GM12865 (cell line): ENCODE results near the gene TNIK.

Source experiments
- DNase-seq: peaks from one replicate; pipeline ENCODE4 v3.0.0; 2010; ENCODE audit warnings: low read depth
- H3K4me3 ChIP-seq: 2 replicates; pipeline ENCODE4 v1.5.1; 2011; ENCODE audit warnings: mild to moderate bottlenecking, low read depth, low read length, control low read depth
- TF ChIP-seq, protein P1 (sequence below): IDR thresholded peaks from 2 replicates; pipeline ENCODE4 v1.5.1; 2011; ENCODE audit warnings: low read length, control low read depth, low read depth, inconsistent platforms; ENCODE audit not compliant: insufficient read depth; ENCODE audit errors: missing control alignments

TNIK gene

DNA sequence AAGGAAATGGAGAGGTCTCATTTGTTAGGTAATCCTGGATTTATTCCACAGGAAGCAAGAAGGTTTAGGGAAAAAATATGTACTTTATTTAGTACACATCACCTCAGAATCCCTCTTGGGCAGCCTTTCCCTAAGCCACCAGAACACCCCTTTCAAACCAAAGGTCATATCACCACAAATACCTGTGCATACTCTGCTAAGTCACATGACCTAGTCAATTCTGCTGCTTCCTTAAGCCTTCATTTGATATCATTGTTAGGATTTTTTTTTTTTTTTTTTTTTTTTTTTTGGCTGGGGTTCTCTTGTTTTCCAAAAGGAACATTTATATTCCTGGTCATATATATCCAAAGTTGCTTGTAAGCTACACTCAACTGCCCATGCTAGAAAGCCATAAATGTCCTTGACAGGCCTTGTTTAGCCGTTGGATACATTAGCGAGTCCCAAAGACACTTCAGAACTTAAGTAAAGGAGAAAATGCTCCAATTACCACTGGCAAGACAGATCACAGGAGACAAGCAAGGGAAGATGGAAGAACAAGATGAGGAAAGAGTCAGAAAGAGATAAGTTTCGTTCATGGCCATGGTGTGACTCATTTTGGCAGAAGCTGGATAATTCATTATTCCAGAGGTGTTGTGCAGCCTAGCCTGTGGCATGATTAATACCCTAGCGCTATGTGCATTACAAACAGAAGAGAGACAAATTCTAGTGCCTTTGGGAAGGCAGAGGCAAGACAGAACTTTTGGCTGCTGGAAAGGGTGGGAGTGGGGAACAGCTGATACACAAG is 278.1 kb downstream of the TNIK start:
- DNase-seq: no peak
- no peak overlapping the region for H3K4me3 ChIP-seq
- TF ChIP-seq, protein P1, sequence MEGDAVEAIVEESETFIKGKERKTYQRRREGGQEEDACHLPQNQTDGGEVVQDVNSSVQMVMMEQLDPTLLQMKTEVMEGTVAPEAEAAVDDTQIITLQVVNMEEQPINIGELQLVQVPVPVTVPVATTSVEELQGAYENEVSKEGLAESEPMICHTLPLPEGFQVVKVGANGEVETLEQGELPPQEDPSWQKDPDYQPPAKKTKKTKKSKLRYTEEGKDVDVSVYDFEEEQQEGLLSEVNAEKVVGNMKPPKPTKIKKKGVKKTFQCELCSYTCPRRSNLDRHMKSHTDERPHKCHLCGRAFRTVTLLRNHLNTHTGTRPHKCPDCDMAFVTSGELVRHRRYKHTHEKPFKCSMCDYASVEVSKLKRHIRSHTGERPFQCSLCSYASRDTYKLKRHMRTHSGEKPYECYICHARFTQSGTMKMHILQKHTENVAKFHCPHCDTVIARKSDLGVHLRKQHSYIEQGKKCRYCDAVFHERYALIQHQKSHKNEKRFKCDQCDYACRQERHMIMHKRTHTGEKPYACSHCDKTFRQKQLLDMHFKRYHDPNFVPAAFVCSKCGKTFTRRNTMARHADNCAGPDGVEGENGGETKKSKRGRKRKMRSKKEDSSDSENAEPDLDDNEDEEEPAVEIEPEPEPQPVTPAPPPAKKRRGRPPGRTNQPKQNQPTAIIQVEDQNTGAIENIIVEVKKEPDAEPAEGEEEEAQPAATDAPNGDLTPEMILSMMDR: no peak

DNA sequence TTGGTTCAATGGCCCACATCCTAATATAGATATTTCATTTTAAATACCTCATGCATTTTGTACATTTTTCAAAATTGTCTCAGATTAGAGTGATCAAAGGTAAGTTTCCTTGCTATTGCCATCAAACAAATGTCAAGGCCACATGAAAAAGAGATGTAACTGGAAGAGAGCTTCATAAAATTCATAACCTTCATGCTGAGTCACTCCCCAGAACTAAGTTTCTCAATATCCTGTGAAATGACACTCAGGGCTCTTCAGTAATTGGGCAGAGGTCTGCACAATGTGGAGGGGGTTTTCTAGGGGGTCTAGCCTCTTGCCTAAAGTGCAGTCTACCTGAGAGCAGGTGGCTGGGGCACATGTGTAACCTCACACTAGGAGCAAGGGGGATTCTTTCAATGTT is 281.5 kb downstream of the TNIK start:
- no peak overlapping the region for H3K4me3 ChIP-seq
- no peak for DNase-seq
- TF ChIP-seq, protein P1: no peak

DNA sequence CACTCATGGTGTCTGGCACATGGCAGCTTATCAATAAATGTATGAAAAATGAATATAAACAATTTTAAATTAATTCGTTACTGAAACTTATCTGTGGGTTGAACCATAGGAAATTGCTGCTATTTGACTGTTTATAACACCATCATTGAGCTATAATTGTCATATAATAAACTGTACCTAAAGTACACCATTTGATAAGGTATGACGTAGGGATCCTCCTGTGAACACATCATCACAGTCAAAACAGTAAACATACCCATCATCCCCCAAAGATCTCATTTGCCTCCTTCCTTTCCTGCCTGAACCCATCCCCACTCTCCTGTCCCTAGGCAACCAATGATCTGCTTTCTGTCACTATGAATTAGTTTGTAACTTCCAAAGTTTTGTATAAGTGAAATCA is 282.7 kb downstream of the TNIK start:
- TF ChIP-seq, protein P1: no peak
- no peak overlapping the region for H3K4me3 ChIP-seq
- DNase-seq: no peak

DNA sequence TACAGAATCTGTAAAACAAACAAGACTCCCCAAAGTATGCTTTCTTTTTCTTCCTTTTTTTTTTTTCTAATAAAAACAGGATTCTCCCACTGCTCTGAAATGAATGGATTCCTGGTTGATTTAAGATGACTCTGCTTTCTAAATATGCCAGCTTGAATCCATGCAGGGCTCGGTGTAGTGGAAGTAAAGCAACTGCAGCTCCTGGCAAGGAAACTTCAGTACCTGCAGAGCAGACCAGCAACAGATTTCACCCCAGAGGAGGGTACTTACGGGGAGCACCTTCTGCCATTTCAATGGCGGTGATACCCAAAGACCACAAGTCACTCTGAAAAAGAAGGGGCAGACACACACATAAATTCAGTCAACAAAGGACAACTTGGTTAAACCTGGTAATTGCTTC is 283.1 kb downstream of the TNIK start:
- H3K4me3 ChIP-seq: no peak overlapping the region
- no peak for DNase-seq

DNA sequence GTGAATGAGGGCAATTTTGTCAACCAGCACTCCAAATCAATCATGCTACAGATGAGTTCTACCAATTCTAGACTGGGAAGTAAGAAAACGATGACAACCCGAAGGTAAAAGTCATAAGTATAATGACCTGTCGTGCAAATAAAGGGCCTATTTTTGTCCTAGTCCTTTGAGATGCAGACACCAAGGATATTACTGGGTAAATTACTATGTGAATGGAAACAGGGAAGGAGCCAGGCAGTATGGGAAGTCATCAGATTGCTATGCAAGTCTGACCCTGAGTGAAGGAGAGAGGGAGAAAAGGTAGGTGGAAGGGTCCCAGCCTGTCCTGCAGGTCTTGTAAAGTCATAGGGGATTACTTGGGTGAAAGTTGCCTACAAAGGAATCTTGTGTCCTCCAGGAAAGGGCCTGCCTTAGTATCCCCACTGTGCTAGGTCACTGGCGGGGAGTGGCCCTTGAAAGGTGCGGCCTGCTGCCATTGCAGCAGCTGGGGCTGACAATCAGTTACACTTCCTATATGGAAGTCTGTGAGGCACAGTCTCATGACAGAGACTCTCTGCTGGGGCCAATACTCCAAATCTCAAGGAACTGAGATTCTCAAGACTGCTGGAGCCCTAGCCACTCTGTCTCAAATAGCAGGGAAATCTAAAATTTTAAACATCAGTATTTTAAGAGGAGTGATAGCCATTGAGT is 283.8 kb downstream of the TNIK start:
- DNase-seq: no peak
- no peak overlapping the region for H3K4me3 ChIP-seq
- TF ChIP-seq, protein P1: no peak

More for the DNA sequence above, 283.1 kb downstream of the TNIK start:
- TF ChIP-seq, protein P1: no peak

DNA sequence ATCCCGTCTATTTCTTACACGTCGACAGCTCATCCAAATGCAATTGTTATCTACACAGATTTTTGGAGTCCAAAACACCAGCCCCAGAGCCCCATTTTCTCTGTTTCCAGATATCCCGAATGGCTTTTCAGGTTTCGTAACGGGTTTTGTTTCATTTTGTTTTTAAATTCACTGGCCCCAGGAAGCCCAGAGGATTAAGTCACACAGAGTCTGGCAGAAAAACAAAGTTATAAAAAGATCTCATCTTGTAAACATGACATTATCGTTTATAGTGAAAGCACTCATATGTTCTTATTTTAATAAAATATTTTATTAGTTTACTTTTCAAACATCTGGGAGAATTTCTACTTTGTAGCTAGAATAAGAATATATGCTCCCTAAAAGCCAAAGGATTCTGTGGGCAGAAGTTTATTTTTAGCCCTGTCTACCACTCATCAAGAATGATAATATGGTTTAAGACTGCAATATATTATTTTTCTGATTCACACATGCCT is 284.4 kb downstream of the TNIK start:
- TF ChIP-seq, protein P1: no peak
- DNase-seq: no peak
- H3K4me3 ChIP-seq: no peak overlapping the region
